Astrocyte (in vitro differentiated cells and primary cell): Measurements from ENCODE around the gene TBC1D5. TPM values are rescaled to one million over a fixed set of nuclear protein-coding genes. Genes with fewer than 3 reads are reported as not detected.

Source experiments
- DNase-seq: peaks from one replicate; pipeline ENCODE4 v3.0.0-alpha.2; 2010; ENCODE audit warnings: low read depth
- FAIRE-seq: peaks from 2 replicates; lab custom pipeline; 2011; peaks lifted over from hg19 to GRCh38; lab: Jason Lieb, UNC
- H2AFZ ChIP-seq: 2 replicates; pipeline ENCODE4 v1.6.0; 2012; ENCODE audit warnings: low read depth, low read length, inconsistent platforms
- H3K27ac ChIP-seq: 2 replicates; pipeline ENCODE4 v1.5.1; 2011; ENCODE audit warnings: low read depth, low read length, inconsistent platforms
- H3K27me3 ChIP-seq: 2 replicates; pipeline ENCODE4 v1.6.0; 2011; ENCODE audit warnings: low read length, inconsistent platforms; ENCODE audit not compliant: insufficient read depth
- H3K36me3 ChIP-seq: 2 replicates; pipeline ENCODE4 v1.5.1; 2011; ENCODE audit warnings: low read length, inconsistent platforms; ENCODE audit not compliant: insufficient read depth
- H3K4me1 ChIP-seq: 2 replicates; pipeline ENCODE4 v1.5.1; 2011; ENCODE audit warnings: low read length, inconsistent platforms; ENCODE audit not compliant: insufficient read depth
- H3K4me2 ChIP-seq: 2 replicates; pipeline ENCODE4 v1.6.0; 2012; ENCODE audit warnings: low read length, inconsistent platforms
- H3K4me3 ChIP-seq: 2 replicates; pipeline ENCODE4 v1.5.1; 2011; ENCODE audit warnings: low read depth, mild to moderate bottlenecking, low read length, inconsistent platforms; ENCODE audit not compliant: insufficient read depth
- H3K79me2 ChIP-seq: 2 replicates; pipeline ENCODE4 v1.6.0; 2012; ENCODE audit warnings: mild to moderate bottlenecking, low read length, inconsistent platforms; ENCODE audit not compliant: insufficient read depth
- H3K9ac ChIP-seq: 2 replicates; pipeline ENCODE4 v1.6.0; 2012; ENCODE audit warnings: mild to moderate bottlenecking, low read length, inconsistent platforms
- H3K9me3 ChIP-seq: 2 replicates; pipeline ENCODE4 v1.5.1; 2012; ENCODE audit warnings: low read depth, mild to moderate bottlenecking, low read length, inconsistent platforms; ENCODE audit not compliant: insufficient read depth
- H4K20me1 ChIP-seq: 2 replicates; pipeline ENCODE4 v1.6.0; 2012; ENCODE audit warnings: low read length, inconsistent platforms; ENCODE audit not compliant: insufficient read depth
- H3K27ac Mint-ChIP-seq: one replicate; pipeline ENCODE4 v1.8.0; 2021; ENCODE audit warnings: mild to moderate bottlenecking, mixed read lengths; ENCODE audit not compliant: unreplicated experiment
- H3K27me3 Mint-ChIP-seq: one replicate; pipeline ENCODE4 v1.8.0; 2021; ENCODE audit warnings: low read depth, mixed read lengths; ENCODE audit not compliant: unreplicated experiment
- H3K36me3 Mint-ChIP-seq: one replicate; pipeline ENCODE4 v1.8.0; 2021; ENCODE audit warnings: low read depth, mixed read lengths; ENCODE audit not compliant: unreplicated experiment
- H3K4me1 Mint-ChIP-seq: one replicate; pipeline ENCODE4 v1.8.0; 2021; ENCODE audit warnings: low read depth, mixed read lengths; ENCODE audit not compliant: unreplicated experiment
- H3K4me3 Mint-ChIP-seq: one replicate; pipeline ENCODE4 v1.8.0; 2021; ENCODE audit warnings: mild to moderate bottlenecking, moderate library complexity, mixed read lengths; ENCODE audit not compliant: unreplicated experiment
- H3K9me3 Mint-ChIP-seq: one replicate; pipeline ENCODE4 v1.8.0; 2021; ENCODE audit warnings: mild to moderate bottlenecking, mixed read lengths; ENCODE audit not compliant: unreplicated experiment
- EZH2 ChIP-seq: IDR thresholded peaks from 2 replicates; pipeline ENCODE4 v1.6.1; 2012; ENCODE audit warnings: mild to moderate bottlenecking, low read length, inconsistent platforms; ENCODE audit not compliant: insufficient read depth
- total RNA-seq: library from RNA; stranded (reverse); gene quantifications from 2 replicates; pipeline ENCODE4 v1.2.1, GENCODE V29; 2021
- TF ChIP-seq, protein P1 (sequence below): IDR thresholded peaks from 2 replicates; pipeline ENCODE4 v1.5.1; 2011; ENCODE audit warnings: low read depth, mild to moderate bottlenecking, inconsistent platforms, low read length, moderate library complexity; ENCODE audit not compliant: insufficient read depth

The TBC1D5 gene
- total RNA-seq, 1 donor from 2014 or later = 23.0 TPM

DNA sequence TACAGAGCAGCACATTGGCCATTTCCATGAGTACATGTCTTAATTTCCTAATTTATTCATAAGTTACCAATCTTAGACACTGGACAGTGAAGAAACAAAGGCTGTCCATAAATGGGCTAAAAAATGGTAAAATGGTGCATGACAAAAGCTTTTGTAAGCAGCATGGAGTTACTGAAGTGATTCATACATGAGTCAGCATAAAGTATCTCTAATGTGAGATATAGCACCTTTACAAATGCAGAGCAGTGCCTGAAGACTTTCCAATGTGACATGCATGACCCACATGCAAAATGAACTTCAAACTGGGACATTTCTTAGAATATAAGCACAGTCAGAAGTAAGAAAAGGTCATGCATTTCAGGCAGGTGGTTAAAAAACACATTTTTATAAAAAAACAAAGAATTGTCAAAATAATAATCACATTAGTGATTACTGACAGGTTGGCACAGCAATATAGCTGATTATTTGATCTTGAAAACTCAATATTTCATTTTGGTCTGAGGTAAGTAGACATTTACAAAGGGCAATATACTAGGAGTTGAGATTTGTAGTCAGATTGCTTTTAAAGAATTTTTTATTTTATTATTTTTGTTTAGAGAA lies 558.4 kb downstream of the TBC1D5 start:
- FAIRE-seq (peak; percentile 91), DNase-seq (peak; percentile 74)
- peak overlapping the region; percentile 36 for H3K27ac Mint-ChIP-seq
- TF ChIP-seq EZH2 = no peak
- TF ChIP-seq, protein P1, sequence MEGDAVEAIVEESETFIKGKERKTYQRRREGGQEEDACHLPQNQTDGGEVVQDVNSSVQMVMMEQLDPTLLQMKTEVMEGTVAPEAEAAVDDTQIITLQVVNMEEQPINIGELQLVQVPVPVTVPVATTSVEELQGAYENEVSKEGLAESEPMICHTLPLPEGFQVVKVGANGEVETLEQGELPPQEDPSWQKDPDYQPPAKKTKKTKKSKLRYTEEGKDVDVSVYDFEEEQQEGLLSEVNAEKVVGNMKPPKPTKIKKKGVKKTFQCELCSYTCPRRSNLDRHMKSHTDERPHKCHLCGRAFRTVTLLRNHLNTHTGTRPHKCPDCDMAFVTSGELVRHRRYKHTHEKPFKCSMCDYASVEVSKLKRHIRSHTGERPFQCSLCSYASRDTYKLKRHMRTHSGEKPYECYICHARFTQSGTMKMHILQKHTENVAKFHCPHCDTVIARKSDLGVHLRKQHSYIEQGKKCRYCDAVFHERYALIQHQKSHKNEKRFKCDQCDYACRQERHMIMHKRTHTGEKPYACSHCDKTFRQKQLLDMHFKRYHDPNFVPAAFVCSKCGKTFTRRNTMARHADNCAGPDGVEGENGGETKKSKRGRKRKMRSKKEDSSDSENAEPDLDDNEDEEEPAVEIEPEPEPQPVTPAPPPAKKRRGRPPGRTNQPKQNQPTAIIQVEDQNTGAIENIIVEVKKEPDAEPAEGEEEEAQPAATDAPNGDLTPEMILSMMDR = no peak
- H3K27me3 Mint-ChIP-seq = no peaks in the 10 kb centered on the region
- H3K9me3 Mint-ChIP-seq = no peaks in the 10 kb centered on the region
- peaks cover 24% of the 10 kb centered on the region for H3K4me1 Mint-ChIP-seq
- H3K36me3 Mint-ChIP-seq = no peaks in the 10 kb centered on the region
- Histone ChIP-seq H3K79me2 (no peaks in the 10 kb centered on the region), H4K20me1 (no peaks in the 10 kb centered on the region), H2AFZ (peak overlapping the region; percentile 1), H3K4me3 (no peak overlapping the region), H3K27ac (peak overlapping the region; percentile 53), H3K9ac (no peak overlapping the region), H3K4me2 (peak overlapping the region; percentile 14), H3K36me3 (no peaks in the 10 kb centered on the region), H3K9me3 (no peaks in the 10 kb centered on the region), H3K4me1 (peaks cover 13% of the 10 kb centered on the region), H3K27me3 (no peaks in the 10 kb centered on the region)
- no peak overlapping the region for H3K4me3 Mint-ChIP-seq

DNA sequence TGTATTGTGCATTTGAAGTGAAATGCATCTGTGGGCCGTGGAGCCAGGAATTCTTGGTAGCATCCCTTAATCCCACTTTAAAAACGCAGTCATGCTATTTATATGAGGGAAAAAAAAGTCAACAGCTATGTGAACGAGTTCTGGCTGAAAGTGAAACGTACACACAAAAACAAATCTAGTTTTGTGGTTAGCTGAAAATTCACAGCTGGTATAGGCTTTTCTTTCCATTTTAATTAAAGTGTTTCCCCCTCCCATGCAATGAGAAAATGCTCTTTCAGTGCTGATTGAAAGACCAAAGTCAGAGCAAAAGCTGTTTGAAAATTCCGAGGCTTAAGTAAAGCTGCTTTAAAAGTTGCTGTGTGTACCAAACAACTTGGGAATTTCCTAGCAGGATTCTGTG lies 560.3 kb downstream of the TBC1D5 start:
- Histone ChIP-seq H3K4me2 (peak overlapping the region; percentile 34), H4K20me1 (no peaks in the 10 kb centered on the region), H3K36me3 (no peaks in the 10 kb centered on the region), H3K79me2 (no peaks in the 10 kb centered on the region), H3K27ac (no peak overlapping the region), H3K9me3 (no peaks in the 10 kb centered on the region), H3K27me3 (no peaks in the 10 kb centered on the region), H3K4me1 (peaks cover 13% of the 10 kb centered on the region), H2AFZ (no peak overlapping the region), H3K4me3 (no peak overlapping the region), H3K9ac (no peak overlapping the region)
- H3K27ac Mint-ChIP-seq = peak overlapping the region; percentile 77
- H3K9me3 Mint-ChIP-seq = no peaks in the 10 kb centered on the region
- DNase-seq = no peak
- FAIRE-seq = no peak
- no peaks in the 10 kb centered on the region for H3K36me3 Mint-ChIP-seq
- H3K27me3 Mint-ChIP-seq = no peaks in the 10 kb centered on the region
- H3K4me3 Mint-ChIP-seq = no peak overlapping the region
- no peak for TF ChIP-seq EZH2
- peaks cover 24% of the 10 kb centered on the region for H3K4me1 Mint-ChIP-seq

GRCh38 chr3:17181413-17181907 lies 561.0 kb downstream of the TBC1D5 start:
- no peaks in the 10 kb centered on the region for H3K36me3 ChIP-seq
- Mint-ChIP-seq H3K36me3 (no peaks in the 10 kb centered on the region), H3K4me3 (no peak overlapping the region), H3K9me3 (no peaks in the 10 kb centered on the region), H3K27me3 (no peaks in the 10 kb centered on the region), H3K4me1 (peaks cover 25% of the 10 kb centered on the region), H3K27ac (peak overlapping the region; percentile 41)
- no peaks in the 10 kb centered on the region for H3K9me3 ChIP-seq
- H4K20me1 ChIP-seq = no peaks in the 10 kb centered on the region
- H3K4me2 ChIP-seq = no peak overlapping the region
- no peaks in the 10 kb centered on the region for H3K27me3 ChIP-seq
- no peaks in the 10 kb centered on the region for H3K79me2 ChIP-seq
- DNase-seq (no peak), FAIRE-seq (peak; percentile 20)
- no peak overlapping the region for H3K4me3 ChIP-seq
- H2AFZ ChIP-seq = no peak overlapping the region
- no peak overlapping the region for H3K9ac ChIP-seq
- no peak overlapping the region for H3K27ac ChIP-seq
- TF ChIP-seq, protein P1 = no peak
- TF ChIP-seq EZH2 = no peak
- peaks cover 13% of the 10 kb centered on the region for H3K4me1 ChIP-seq
